Measurements from ENCODE around the gene KRTAP4-7.
A peak's percentile ranks its signal among the peaks of the same experiment; 100 is the strongest.
"Not testable (repeated sequence)": the region's sequence is repeated elsewhere in the genome, so short reads cannot be mapped to it uniquely, and the experiment has no call there.

Gene KRTAP4-7

GRCh38 chr17:41121742-41122141, 37.8 kb downstream of the KRTAP4-7 start:
- Histone ChIP-seq H2AFZ (ENCODE audit: insufficient read depth, low read length, poor library complexity) (no peak overlapping the region), H2AK5ac (ENCODE audit: low read length) (no peak overlapping the region), H3K79me2 (ENCODE audit: control insufficient read depth, insufficient read depth, low read length, poor library complexity) (no peaks in the 10 kb centered on the region), H2BK5ac (ENCODE audit: low read depth, low read length, poor library complexity) (no peak overlapping the region), H3K4me2 (ENCODE audit: low read length) (no peak overlapping the region), H3K36me3 (ENCODE audit: control insufficient read depth in 1 of 2, insufficient read depth in 2 of 2, low read length in 2 of 2) (no peaks in the 10 kb centered on the region), H3K4me3 (ENCODE audit: low read depth, low read length) (no peak overlapping the region), H3K27me3 (ENCODE audit: insufficient read depth, low read length) (no peaks in the 10 kb centered on the region), H4K8ac (ENCODE audit: low read depth, low read length) (no peak overlapping the region), H3K4me1 (ENCODE audit: control insufficient read depth in 1 of 2, insufficient read depth in 2 of 2, low read length in 2 of 2) (no peaks in the 10 kb centered on the region), H3K23ac (ENCODE audit: low read length) (no peak overlapping the region), H3K9me3 (ENCODE audit: insufficient read depth, low read depth, low read length) (no peaks in the 10 kb centered on the region), H2BK12ac (ENCODE audit: low read length) (no peak overlapping the region), H3K18ac (ENCODE audit: low read length) (no peak overlapping the region), H3K9ac (ENCODE audit: low read length) (no peak overlapping the region), H4K91ac (ENCODE audit: low read depth, low read length) (no peak overlapping the region), H3K14ac (ENCODE audit: low read length) (no peak overlapping the region), H3K4ac (ENCODE audit: low read depth, low read length) (no peak overlapping the region), H2BK120ac (ENCODE audit: insufficient read depth, low read length, poor library complexity) (no peak overlapping the region), H3K27ac (ENCODE audit: low read depth, low read length) (no peak overlapping the region), H4K12ac (ENCODE audit: low read depth, low read length) (no peak overlapping the region), H3K79me1 (ENCODE audit: low read length) (no peaks in the 10 kb centered on the region)
- DNase-seq, result no peak
- no CpG with 5 or more reads among the region's 2 CpGs for WGBS (ENCODE audit: extremely low coverage, insufficient coverage, insufficient read length)

DNA sequence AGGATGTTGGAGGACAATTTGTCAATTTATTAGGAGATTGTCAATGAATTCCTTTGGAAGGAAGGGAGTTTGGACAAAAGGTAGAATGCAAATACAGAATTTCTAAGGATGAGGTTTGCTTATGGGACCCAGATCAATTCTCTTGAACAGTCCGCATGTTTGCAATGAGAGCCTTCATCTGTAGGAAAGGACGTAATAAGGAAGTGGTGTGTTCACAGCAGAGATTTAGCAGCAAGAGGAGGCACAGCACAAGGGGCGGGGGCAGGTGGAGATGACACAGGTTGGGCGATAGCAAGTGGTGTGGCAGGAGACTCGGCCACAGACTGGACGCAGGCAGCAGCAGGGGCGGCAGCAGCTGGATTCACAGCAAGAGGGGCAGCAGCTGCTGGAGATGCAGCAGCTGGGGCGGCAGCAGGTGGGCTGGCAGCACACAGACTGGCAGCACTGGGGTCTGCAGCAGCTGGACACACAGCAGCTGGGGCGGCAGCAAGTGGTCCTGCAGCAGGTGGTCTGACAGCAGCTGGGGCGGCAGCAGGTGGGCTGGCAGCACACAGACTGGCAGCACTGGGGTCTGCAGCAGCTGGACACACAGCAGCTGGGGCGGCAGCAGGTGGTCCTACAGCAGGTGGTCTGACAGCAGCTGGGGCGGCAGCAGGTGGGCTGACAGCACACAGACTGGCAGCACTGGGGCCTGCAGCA, 39.5 kb downstream of the KRTAP4-7 start:
- H2AK5ac ChIP-seq (ENCODE audit: low read length), result not testable (repeated sequence)
- WGBS (ENCODE audit: extremely low coverage, insufficient coverage, insufficient read length), result no CpG with 5 or more reads among the region's 12 CpGs

DNA sequence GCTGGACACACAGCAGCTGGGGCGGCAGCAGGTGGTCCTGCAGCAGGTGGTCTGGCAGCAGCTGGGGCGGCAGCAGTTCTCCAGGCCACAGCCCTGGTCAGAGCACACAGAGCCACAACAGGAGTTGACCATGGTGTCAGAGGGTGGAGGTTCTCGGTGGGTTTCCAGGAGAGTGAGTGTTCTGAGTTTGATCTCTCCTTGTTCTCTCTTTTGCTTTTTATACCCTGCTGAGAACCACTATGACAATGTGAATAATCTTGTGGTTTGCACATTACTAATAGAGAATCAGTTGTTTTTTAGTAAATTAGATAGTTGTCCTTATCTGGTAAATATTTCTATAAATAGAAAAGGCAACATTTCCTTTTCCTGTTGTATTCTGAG, 40.0 kb downstream of the KRTAP4-7 start, which contains the start of gene KRTAP4-12:
Gene KRTAP4-12, minus strand, starts transcription at position 192 of the 381 bp plus-strand sequence. Its CDS starts 60 bp downstream, at position 132.
- not testable (repeated sequence) for H3K9me3 ChIP-seq (ENCODE audit: insufficient read depth, low read depth, low read length); H4K8ac ChIP-seq (ENCODE audit: low read depth, low read length); H3K4me1 ChIP-seq (ENCODE audit: control insufficient read depth in 1 of 2, insufficient read depth in 2 of 2, low read length in 2 of 2); H2BK5ac ChIP-seq (ENCODE audit: low read depth, low read length, poor library complexity); H3K14ac ChIP-seq (ENCODE audit: low read length); H3K4me2 ChIP-seq (ENCODE audit: low read length); H3K23ac ChIP-seq (ENCODE audit: low read length); H3K4me3 ChIP-seq (ENCODE audit: low read depth, low read length); H2AK5ac ChIP-seq (ENCODE audit: low read length); H2AFZ ChIP-seq (ENCODE audit: insufficient read depth, low read length, poor library complexity); H3K27ac ChIP-seq (ENCODE audit: low read depth, low read length); DNase-seq; H4K12ac ChIP-seq (ENCODE audit: low read depth, low read length); H3K79me2 ChIP-seq (ENCODE audit: control insufficient read depth, insufficient read depth, low read length, poor library complexity); H3K18ac ChIP-seq (ENCODE audit: low read length); H2BK12ac ChIP-seq (ENCODE audit: low read length); H3K79me1 ChIP-seq (ENCODE audit: low read length); H3K27me3 ChIP-seq (ENCODE audit: insufficient read depth, low read length); H2BK120ac ChIP-seq (ENCODE audit: insufficient read depth, low read length, poor library complexity); H3K36me3 ChIP-seq (ENCODE audit: control insufficient read depth in 1 of 2, insufficient read depth in 2 of 2, low read length in 2 of 2); H3K4ac ChIP-seq (ENCODE audit: low read depth, low read length); H4K91ac ChIP-seq (ENCODE audit: low read depth, low read length); H3K9ac ChIP-seq (ENCODE audit: low read length)
- no CpG with 5 or more reads among the region's 3 CpGs for WGBS (ENCODE audit: extremely low coverage, insufficient coverage, insufficient read length)

More for the DNA sequence above, 39.5 kb downstream of the KRTAP4-7 start:
- H4K91ac ChIP-seq (ENCODE audit: low read depth, low read length); H3K4me1 ChIP-seq (ENCODE audit: control insufficient read depth in 1 of 2, insufficient read depth in 2 of 2, low read length in 2 of 2); H3K9me3 ChIP-seq (ENCODE audit: insufficient read depth, low read depth, low read length); H3K27ac ChIP-seq (ENCODE audit: low read depth, low read length); H2BK12ac ChIP-seq (ENCODE audit: low read length); H3K4me3 ChIP-seq (ENCODE audit: low read depth, low read length); H3K14ac ChIP-seq (ENCODE audit: low read length); H2AFZ ChIP-seq (ENCODE audit: insufficient read depth, low read length, poor library complexity); H3K27me3 ChIP-seq (ENCODE audit: insufficient read depth, low read length); H3K36me3 ChIP-seq (ENCODE audit: control insufficient read depth in 1 of 2, insufficient read depth in 2 of 2, low read length in 2 of 2); H2BK120ac ChIP-seq (ENCODE audit: insufficient read depth, low read length, poor library complexity); H4K8ac ChIP-seq (ENCODE audit: low read depth, low read length); H3K79me1 ChIP-seq (ENCODE audit: low read length); H2BK5ac ChIP-seq (ENCODE audit: low read depth, low read length, poor library complexity); DNase-seq; H3K23ac ChIP-seq (ENCODE audit: low read length); H3K79me2 ChIP-seq (ENCODE audit: control insufficient read depth, insufficient read depth, low read length, poor library complexity); H3K4ac ChIP-seq (ENCODE audit: low read depth, low read length); H3K9ac ChIP-seq (ENCODE audit: low read length); H3K4me2 ChIP-seq (ENCODE audit: low read length); H4K12ac ChIP-seq (ENCODE audit: low read depth, low read length); H3K18ac ChIP-seq (ENCODE audit: low read length): not testable (repeated sequence)

- no peak overlapping the region for H2AK5ac ChIP-seq (ENCODE audit: low read length)
- no peaks in the 10 kb centered on the region for H3K79me1 ChIP-seq (ENCODE audit: low read length)
- no peak overlapping the region for H3K18ac ChIP-seq (ENCODE audit: low read length)
- no peaks in the 10 kb centered on the region for H3K9me3 ChIP-seq (ENCODE audit: insufficient read depth, low read depth, low read length)
- no peak overlapping the region for H4K12ac ChIP-seq (ENCODE audit: low read depth, low read length)
- H4K8ac ChIP-seq (ENCODE audit: low read depth, low read length), result no peak overlapping the region
- H3K23ac ChIP-seq (ENCODE audit: low read length), result no peak overlapping the region
- H3K14ac ChIP-seq (ENCODE audit: low read length), result no peak overlapping the region
- DNase-seq, result peak in 1 of 2 donors; percentile 53
- H2BK5ac ChIP-seq (ENCODE audit: low read depth, low read length, poor library complexity), result no peak overlapping the region
- H3K27me3 ChIP-seq (ENCODE audit: insufficient read depth, low read length), result no peaks in the 10 kb centered on the region
- H2BK12ac ChIP-seq (ENCODE audit: low read length), result no peak overlapping the region
- no peaks in the 10 kb centered on the region for H3K36me3 ChIP-seq (ENCODE audit: control insufficient read depth in 1 of 2, insufficient read depth in 2 of 2, low read length in 2 of 2)
- no peak overlapping the region for H2AFZ ChIP-seq (ENCODE audit: insufficient read depth, low read length, poor library complexity)
- no peak overlapping the region for H3K4me3 ChIP-seq (ENCODE audit: low read depth, low read length)
- no peaks in the 10 kb centered on the region for H3K4me1 ChIP-seq (ENCODE audit: control insufficient read depth in 1 of 2, insufficient read depth in 2 of 2, low read length in 2 of 2)
- H3K4me2 ChIP-seq (ENCODE audit: low read length), result no peak overlapping the region
- H3K9ac ChIP-seq (ENCODE audit: low read length), result no peak overlapping the region
- H3K79me2 ChIP-seq (ENCODE audit: control insufficient read depth, insufficient read depth, low read length, poor library complexity), result no peaks in the 10 kb centered on the region
- WGBS (ENCODE audit: extremely low coverage, insufficient coverage, insufficient read length), result no CpG with 5 or more reads among the region's 2 CpGs
- no peak overlapping the region for H4K91ac ChIP-seq (ENCODE audit: low read depth, low read length)
- no peak overlapping the region for H3K27ac ChIP-seq (ENCODE audit: low read depth, low read length)
- no peak overlapping the region for H2BK120ac ChIP-seq (ENCODE audit: insufficient read depth, low read length, poor library complexity)
- H3K4ac ChIP-seq (ENCODE audit: low read depth, low read length), result no peak overlapping the region
Observed at GRCh38 chr17:41125064-41125463, 41.1 kb downstream of the KRTAP4-7 start.
